HCT116 (cell line): ENCODE measurements around the gene ZCCHC10. TPM values are rescaled to one million over a fixed set of nuclear protein-coding genes. Genes with fewer than 3 reads are reported as not detected.

Source experiments
- ATAC-seq: fragments of 200-7000 bp; cut with Tn5 transposase; 2 replicates; pipeline ENCODE4 v1.9.1; 2020; ENCODE audit warnings: mild to moderate bottlenecking, moderate library complexity
- BruUV-seq: library from RNA; stranded (reverse); fragments of 400-500 nt; replicated peaks from 2 replicates; lab custom pipeline; 2021; lab: Mats Ljungman, UMichigan
- CTCF ChIA-PET: fragments of 300-600 bp; sonication (Branson Sonifier 250); formaldehyde crosslinking; loops from one replicate; lab custom pipeline; 2021; ENCODE audit warnings: antibody characterized with exemption; lab: Charles Lee
- POLR2A ChIA-PET: fragments of 300-600, 350-600 bp; sonication (Branson Sonifier 250); formaldehyde crosslinking; loops from one replicate; lab custom pipeline; 2021; ENCODE audit warnings: antibody characterized with exemption; lab: Charles Lee
- RAD21 ChIA-PET, 2 experiments: fragments of 300-600 bp; sonication (Branson Sonifier 250); formaldehyde crosslinking; loops; one replicate each; lab custom pipeline; 2023; ENCODE audit warnings: low total read pairs in 2 of 2; ENCODE audit not compliant: uncharacterized antibody in 2 of 2, unreplicated experiment in 2 of 2, low non-redundant PET in 1 of 2; lab: Charles Lee
- DNase-seq: peaks from one replicate; pipeline ENCODE4 v3.0.0-alpha.2; 2010; ENCODE audit warnings: low read depth, low spot score
- H2AFZ ChIP-seq: fragments of 200-600 bp; shearing (Covaris generic), sonication (generic); 2 replicates; pipeline ENCODE4 v1.6.1; 2017; ENCODE audit warnings: low read depth, mixed run types, mixed read lengths, antibody characterized with exemption, low read length; ENCODE audit not compliant: poor library complexity, severe bottlenecking
- H3K27ac ChIP-seq: 2 replicates; pipeline ENCODE4 v1.5.1; 2012; ENCODE audit warnings: low read depth, low read length
- H3K27me3 ChIP-seq: fragments of 200-600 bp; sonication (generic); 2 replicates; pipeline ENCODE4 v1.6.1; 2016; ENCODE audit warnings: mixed run types, low read length, mixed read lengths; ENCODE audit not compliant: insufficient read depth
- H3K36me3 ChIP-seq, 2 experiments: fragments of 200-500 bp in 1 of 2; fragments of 200-600 bp in 1 of 2; sonication (Bioruptor generic) in 1 of 2; sonication (generic) in 1 of 2; 2 replicates each; pipeline versions ENCODE4 v1.5.1 to v1.6.1; 2014 to 2016; ENCODE audit warnings: low read length in 2 of 2, inconsistent platforms in 1 of 2, mixed read lengths in 1 of 2, mixed run types in 1 of 2; ENCODE audit not compliant: insufficient read depth in 2 of 2, control insufficient read depth in 1 of 2
- H3K4me1 ChIP-seq, 2 experiments: fragments of 200-600 bp in 1 of 2; sonication (generic) in 1 of 2; 2 replicates each; pipeline versions ENCODE4 v1.5.1 to v1.6.1; 2012 to 2017; ENCODE audit warnings: low read length in 2 of 2, inconsistent platforms in 1 of 2, mild to moderate bottlenecking in 1 of 2, mixed read lengths in 1 of 2, mixed run types in 1 of 2, moderate library complexity in 1 of 2; ENCODE audit not compliant: insufficient read depth in 2 of 2, control insufficient read depth in 1 of 2
- H3K4me2 ChIP-seq: fragments of 200-600 bp; sonication (generic); 2 replicates; pipeline ENCODE4 v1.6.1; 2017; ENCODE audit warnings: mixed run types, low read length, mixed read lengths
- H3K4me3 ChIP-seq, 2 experiments: fragments of 200-600 bp in 1 of 2; sonication (generic) in 1 of 2; replicated peaks in 1 of 2; 2 replicates each; pipeline ENCODE4 v1.5.1; 2011 to 2016; ENCODE audit warnings: low read length in 2 of 2, control low read depth in 1 of 2, low read depth in 1 of 2, mild to moderate bottlenecking in 1 of 2, mixed read lengths in 1 of 2, mixed run types in 1 of 2
- H3K79me2 ChIP-seq: fragments of 200-600 bp; sonication (generic); 2 replicates; pipeline ENCODE4 v1.6.1; 2017; ENCODE audit warnings: mild to moderate bottlenecking, mixed run types, low read length, moderate library complexity, mixed read lengths; ENCODE audit not compliant: insufficient read depth
- H3K9ac ChIP-seq: fragments of 200-600 bp; sonication (generic); 2 replicates; pipeline ENCODE4 v1.6.1; 2016; ENCODE audit warnings: low read length, mixed read lengths
- H3K9me2 ChIP-seq: fragments of 200-600 bp; sonication (generic), shearing (Covaris generic); 2 replicates; pipeline ENCODE4 v1.6.1; 2017; ENCODE audit warnings: mixed run types, mild to moderate bottlenecking, moderate library complexity; ENCODE audit not compliant: insufficient read depth
- H3K9me3 ChIP-seq, 2 experiments: fragments of 200-500 bp in 1 of 2; fragments of 200-600 bp in 1 of 2; sonication (Bioruptor generic) in 1 of 2; sonication (generic) in 1 of 2; 2 replicates each; pipeline ENCODE4 v1.6.1; 2014 to 2017; ENCODE audit warnings: low read length in 2 of 2, mixed read lengths in 2 of 2, inconsistent platforms in 1 of 2, low read depth in 1 of 2, mild to moderate bottlenecking in 1 of 2, mixed run types in 1 of 2, moderate library complexity in 1 of 2; ENCODE audit not compliant: control insufficient read depth in 1 of 2, insufficient read depth in 1 of 2
- H4K20me1 ChIP-seq: fragments of 200-600 bp; sonication (generic), shearing (Covaris generic); 2 replicates; pipeline ENCODE4 v1.6.1; 2017; ENCODE audit warnings: mixed run types, mild to moderate bottlenecking, moderate library complexity; ENCODE audit not compliant: insufficient read depth
- CBX3 ChIP-seq: IDR thresholded peaks from 2 replicates; pipeline ENCODE4 v1.6.1; 2012; ENCODE audit warnings: low read depth
- ELF1 ChIP-seq: IDR thresholded peaks from 2 replicates; pipeline ENCODE4 v1.6.1; 2012; ENCODE audit warnings: low read depth, borderline replicate concordance
- EZH2 ChIP-seq: fragments of 200-600 bp; sonication (generic); IDR thresholded peaks from 2 replicates; pipeline ENCODE4 v1.6.1; 2017; ENCODE audit warnings: antibody characterized with exemption, mixed run types
- EZH2phosphoT487 ChIP-seq: fragments of 200-600 bp; IDR thresholded peaks from 2 replicates; pipeline ENCODE4 v1.6.1; 2018; ENCODE audit warnings: antibody characterized with exemption, borderline replicate concordance
- FOSL1 ChIP-seq: IDR thresholded peaks from 2 replicates; pipeline ENCODE4 v1.6.1; 2012; ENCODE audit warnings: low read depth
- JUND ChIP-seq: IDR thresholded peaks from 2 replicates; pipeline ENCODE4 v1.6.1; 2012
- MAX ChIP-seq: IDR thresholded peaks from 2 replicates; pipeline ENCODE4 v1.6.1; 2012
- POLR2A ChIP-seq: IDR thresholded peaks from 2 replicates; pipeline ENCODE4 v1.7.0; 2011; ENCODE audit warnings: borderline replicate concordance; ENCODE audit not compliant: insufficient read depth, insufficient read length; ENCODE audit errors: extremely low read depth
- POLR2AphosphoS5 ChIP-seq: IDR thresholded peaks from 2 replicates; pipeline ENCODE4 v1.6.1; 2011; ENCODE audit warnings: mild to moderate bottlenecking, low read depth, low read length, moderate library complexity
- SIN3A ChIP-seq: IDR thresholded peaks from 2 replicates; pipeline ENCODE4 v1.6.1; 2012; ENCODE audit warnings: low read depth
- SP1 ChIP-seq: IDR thresholded peaks from 2 replicates; pipeline ENCODE4 v1.6.1; 2012; ENCODE audit warnings: low read depth
- SRF ChIP-seq: IDR thresholded peaks from 2 replicates; pipeline ENCODE4 v1.6.1; 2012; ENCODE audit warnings: low read depth
- TCF7L2 ChIP-seq: IDR thresholded peaks from 2 replicates; pipeline ENCODE4 v1.7.0; 2011; ENCODE audit warnings: borderline replicate concordance, inconsistent platforms; ENCODE audit not compliant: insufficient read depth, insufficient read length; ENCODE audit errors: extremely low read depth
- YY1 ChIP-seq: IDR thresholded peaks from 2 replicates; pipeline ENCODE4 v1.6.1; 2011; ENCODE audit warnings: low read length, low read depth, moderate library complexity, mild to moderate bottlenecking; ENCODE audit not compliant: insufficient replicate concordance; ENCODE audit errors: extremely low read depth
- ZFX ChIP-seq: fragments of 450-650 bp; IDR thresholded peaks from 2 replicates; pipeline ENCODE4 v1.6.1; 2017
- ZNF274 ChIP-seq: fragments of 200-500 bp; sonication (Bioruptor generic); IDR thresholded peaks from 2 replicates; pipeline ENCODE4 v1.6.1; 2014; ENCODE audit warnings: mild to moderate bottlenecking, low read depth, low read length, inconsistent platforms
- intact Hi-C: fragments of 100-400 bp; cut with micrococcal nuclease; formaldehyde crosslinking; loops from 2 replicates; pipeline ENCODE4 v1.10.0; 2022
- total RNA-seq: library from RNA; stranded (reverse); gene quantifications from one replicate; pipeline ENCODE4 v1.2.1, GENCODE V29; 2021; ENCODE audit not compliant: unreplicated experiment
- TF ChIP-seq, protein P1 (sequence below), 3 experiments: fragments of 200-600 bp in 1 of 3; sonication (generic) in 1 of 3; IDR thresholded peaks in 2 of 3; conservative IDR thresholded peaks in 1 of 3; 2 replicates each; pipeline ENCODE4 v1.5.1; 2012 to 2017; ENCODE audit warnings: low read depth in 2 of 3, low read length in 2 of 3, antibody characterized with exemption in 1 of 3, borderline replicate concordance in 1 of 3, control low read depth in 1 of 3, mild to moderate bottlenecking in 1 of 3, mixed read lengths in 1 of 3, mixed run types in 1 of 3, moderate library complexity in 1 of 3; ENCODE audit not compliant: insufficient read depth in 1 of 3
- TF ChIP-seq, protein P2 (sequence below): IDR thresholded peaks from 2 replicates; pipeline ENCODE4 v1.6.1; 2012
- TF ChIP-seq, protein P3 (sequence below): IDR thresholded peaks from 2 replicates; pipeline ENCODE4 v1.6.1; 2012; ENCODE audit warnings: low read depth

The ZCCHC10 gene
- total RNA-seq, 1 experiment from 2014 or later, result 19.2 TPM

- TF ChIP-seq FOSL1 (no peak), YY1 (no peak), POLR2A (no peak), CBX3 (no peak), SP1 (no peak), ZNF274 (no peak), EZH2phosphoT487 (no peak), JUND (no peak), MAX (no peak), POLR2AphosphoS5 (no peak), SIN3A (no peak), ZFX (no peak), ELF1 (no peak), SRF (no peak), EZH2 (no peak), TCF7L2 (no peak)
- TF ChIP-seq, protein P1, sequence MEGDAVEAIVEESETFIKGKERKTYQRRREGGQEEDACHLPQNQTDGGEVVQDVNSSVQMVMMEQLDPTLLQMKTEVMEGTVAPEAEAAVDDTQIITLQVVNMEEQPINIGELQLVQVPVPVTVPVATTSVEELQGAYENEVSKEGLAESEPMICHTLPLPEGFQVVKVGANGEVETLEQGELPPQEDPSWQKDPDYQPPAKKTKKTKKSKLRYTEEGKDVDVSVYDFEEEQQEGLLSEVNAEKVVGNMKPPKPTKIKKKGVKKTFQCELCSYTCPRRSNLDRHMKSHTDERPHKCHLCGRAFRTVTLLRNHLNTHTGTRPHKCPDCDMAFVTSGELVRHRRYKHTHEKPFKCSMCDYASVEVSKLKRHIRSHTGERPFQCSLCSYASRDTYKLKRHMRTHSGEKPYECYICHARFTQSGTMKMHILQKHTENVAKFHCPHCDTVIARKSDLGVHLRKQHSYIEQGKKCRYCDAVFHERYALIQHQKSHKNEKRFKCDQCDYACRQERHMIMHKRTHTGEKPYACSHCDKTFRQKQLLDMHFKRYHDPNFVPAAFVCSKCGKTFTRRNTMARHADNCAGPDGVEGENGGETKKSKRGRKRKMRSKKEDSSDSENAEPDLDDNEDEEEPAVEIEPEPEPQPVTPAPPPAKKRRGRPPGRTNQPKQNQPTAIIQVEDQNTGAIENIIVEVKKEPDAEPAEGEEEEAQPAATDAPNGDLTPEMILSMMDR (IDR thresholded peaks at IDR 0.05 in 2 of 3, conservative IDR thresholded peaks at IDR 0.05 in 1 of 3; ENCODE audit: borderline replicate concordance in 1 of 3, insufficient read depth in 1 of 3, low read depth in 2 of 3, low read length in 2 of 3), result no peak
- TF ChIP-seq, protein P2, sequence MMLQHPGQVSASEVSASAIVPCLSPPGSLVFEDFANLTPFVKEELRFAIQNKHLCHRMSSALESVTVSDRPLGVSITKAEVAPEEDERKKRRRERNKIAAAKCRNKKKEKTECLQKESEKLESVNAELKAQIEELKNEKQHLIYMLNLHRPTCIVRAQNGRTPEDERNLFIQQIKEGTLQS, result no peak
- TF ChIP-seq, protein P3, sequence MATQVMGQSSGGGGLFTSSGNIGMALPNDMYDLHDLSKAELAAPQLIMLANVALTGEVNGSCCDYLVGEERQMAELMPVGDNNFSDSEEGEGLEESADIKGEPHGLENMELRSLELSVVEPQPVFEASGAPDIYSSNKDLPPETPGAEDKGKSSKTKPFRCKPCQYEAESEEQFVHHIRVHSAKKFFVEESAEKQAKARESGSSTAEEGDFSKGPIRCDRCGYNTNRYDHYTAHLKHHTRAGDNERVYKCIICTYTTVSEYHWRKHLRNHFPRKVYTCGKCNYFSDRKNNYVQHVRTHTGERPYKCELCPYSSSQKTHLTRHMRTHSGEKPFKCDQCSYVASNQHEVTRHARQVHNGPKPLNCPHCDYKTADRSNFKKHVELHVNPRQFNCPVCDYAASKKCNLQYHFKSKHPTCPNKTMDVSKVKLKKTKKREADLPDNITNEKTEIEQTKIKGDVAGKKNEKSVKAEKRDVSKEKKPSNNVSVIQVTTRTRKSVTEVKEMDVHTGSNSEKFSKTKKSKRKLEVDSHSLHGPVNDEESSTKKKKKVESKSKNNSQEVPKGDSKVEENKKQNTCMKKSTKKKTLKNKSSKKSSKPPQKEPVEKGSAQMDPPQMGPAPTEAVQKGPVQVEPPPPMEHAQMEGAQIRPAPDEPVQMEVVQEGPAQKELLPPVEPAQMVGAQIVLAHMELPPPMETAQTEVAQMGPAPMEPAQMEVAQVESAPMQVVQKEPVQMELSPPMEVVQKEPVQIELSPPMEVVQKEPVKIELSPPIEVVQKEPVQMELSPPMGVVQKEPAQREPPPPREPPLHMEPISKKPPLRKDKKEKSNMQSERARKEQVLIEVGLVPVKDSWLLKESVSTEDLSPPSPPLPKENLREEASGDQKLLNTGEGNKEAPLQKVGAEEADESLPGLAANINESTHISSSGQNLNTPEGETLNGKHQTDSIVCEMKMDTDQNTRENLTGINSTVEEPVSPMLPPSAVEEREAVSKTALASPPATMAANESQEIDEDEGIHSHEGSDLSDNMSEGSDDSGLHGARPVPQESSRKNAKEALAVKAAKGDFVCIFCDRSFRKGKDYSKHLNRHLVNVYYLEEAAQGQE, result no peak
- Histone ChIP-seq H3K79me2 (no peaks in the 10 kb centered on the region; the same call in 1 of the 2 replicates), H4K20me1 (no peaks in the 10 kb centered on the region), H3K4me3 (no peak overlapping the region), H3K27ac (no peak overlapping the region), H2AFZ (no peak overlapping the region), H3K27me3 (no peaks in the 10 kb centered on the region), H3K9me3 (no peaks in the 10 kb centered on the region), H3K4me2 (no peak overlapping the region), H3K9me2 (no peaks in the 10 kb centered on the region), H3K36me3 (peaks cover 3% of the 10 kb centered on the region in 2 experiments; a peak in 1 of 4 replicates), H3K9ac (no peak overlapping the region), H3K4me1 (no peaks in the 10 kb centered on the region)
- POLR2A ChIA-PET, result no interaction called here
- intact Hi-C loops, result no loop called here
- RAD21 ChIA-PET, result no interaction called here
- BruUV-seq, result no TSS peak
- CTCF ChIA-PET, result no interaction called here
- no peak for DNase-seq
- no peak for ATAC-seq
These were observed 19.7 kb downstream of the ZCCHC10 start for GRCh38 chr5:133006653-133007052.
